Adrenal gland (tissue), 12 donors: ENCODE measurements around the gene CAMSAP1. TPM values are rescaled to one million over a fixed set of nuclear protein-coding genes. Genes with fewer than 3 reads are reported as not detected.

Experiments used
- DNase-seq, 7 donors: peaks; one replicate each; pipeline ENCODE4 v3.0.0-alpha.2; 2019 to 2020
- H3K27ac ChIP-seq, 5 donors: fragments of 200-600 bp; sonication (generic) in 4 of 5; 1 replicate in 3 of 5; 2 replicates in 2 of 5; pipeline versions ENCODE4 v1.5.1 to v1.8.0; 2016 to 2020; ENCODE audit warnings: mild to moderate bottlenecking in 1 of 5
- H3K27me3 ChIP-seq: fragments of 200-600 bp; 2 replicates; pipeline ENCODE4 v1.8.0; 2021
- H3K36me3 ChIP-seq, 2 donors: fragments of 200-600 bp; replicated peaks in 1 of 2; 1 replicate in 1 of 2; 2 replicates in 1 of 2; pipeline versions ENCODE4 v1.5.1 to v1.8.0; 2018 to 2022
- H3K4me1 ChIP-seq, 2 donors: fragments of 200-600 bp; replicated peaks in 1 of 2; 1 replicate in 1 of 2; 2 replicates in 1 of 2; pipeline versions ENCODE4 v1.5.1 to v1.8.0; 2018 to 2021
- H3K4me3 ChIP-seq, 4 donors: fragments of 200-600 bp; sonication (generic) in 3 of 4; one replicate each; pipeline ENCODE4 v1.5.1; 2016 to 2018
- H3K9me3 ChIP-seq, 3 donors: fragments of 200-600 bp; sonication (generic) in 1 of 3; replicated peaks in 1 of 3; 1 replicate in 2 of 3; 2 replicates in 1 of 3; pipeline versions ENCODE4 v1.5.1 to v1.8.0; 2016 to 2021
- POLR2A ChIP-seq, 2 donors: fragments of 450-650 bp; IDR thresholded peaks; one replicate each; pipeline ENCODE4 v1.6.1; 2017; ENCODE audit warnings: antibody characterized with exemption in 2 of 2, mild to moderate bottlenecking in 2 of 2, moderate library complexity in 1 of 2
- WGBS, 4 donors: extraction: QIAGEN DNeasy Blood & Tissue Kit in 2 of 4; methylation state at CpG; one replicate each; pipeline versions ENCODE4 v1.1.5 to v1.1.7; 2013 to 2017; 5-methylcytosine and 5-hydroxymethylcytosine counted together
- intact Hi-C, 2 donors: fragments of 100-400 bp; cut with DNase I; formaldehyde crosslinking; loops; one replicate each; pipeline versions ENCODE4 v1.14.1 to v1.15.0; 2022 to 2023
- polyA plus RNA-seq, 3 donors: library from polyadenylated mRNA; stranded (reverse); fragments of 200-250 nt in 2 of 3; fragments of 350-450 nt in 1 of 3; fragmentation: Illumina TruSeq in 1 of 3; extraction: RNeasy Lipid Tissue Mini Kit (QIAGEN cat#74804) in 1 of 3; gene quantifications; one replicate each; pipeline ENCODE4 v1.2.3, GENCODE V29; 2013 to 2014
- total RNA-seq, 9 donors: library from RNA; depleted of rRNA in 4 of 9; stranded (reverse); fragments of >200 nt in 4 of 9; fragments of 120-200 nt in 1 of 9; fragmentation: NEBNext Ultra II Directional in 1 of 9; extraction: Animal tissue kit (Norgen Biotek cat#: 25700) in 1 of 9; gene quantifications; one replicate each; pipeline versions ENCODE4 v1.1.0 to v1.2.4, GENCODE V29; 2013 to 2023
- TF ChIP-seq, protein P1 (sequence below), 6 experiments: fragments of 450-650 bp in 4 of 6; fragments of 200-600 bp in 2 of 6; sonication (generic) in 1 of 6; IDR thresholded peaks; 1 replicate in 5 of 6; 2 replicates in 1 of 6; pipeline versions ENCODE4 v1.5.1 to v1.8.0; 2016 to 2021; ENCODE audit warnings: antibody characterized with exemption in 6 of 6, mild to moderate bottlenecking in 2 of 6, moderate library complexity in 1 of 6
- donor health status: healthy with polysubstance abuse.
- donor health status: Bipolar disorder and iron deficiency.
- donor health status: DM: yes; HTN: yes; CAD: no.
- donor health status: DM: no; HTN: no; CAD: no.
- donor health status: DM: no; HTN: no; CAD: no.
- donor health status: DM: yes; HTN: yes; CAD: no.

Gene CAMSAP1
- total and polyA plus RNA-seq, 12 donors = 4.6 to 108 (median 27.0) TPM

DNA sequence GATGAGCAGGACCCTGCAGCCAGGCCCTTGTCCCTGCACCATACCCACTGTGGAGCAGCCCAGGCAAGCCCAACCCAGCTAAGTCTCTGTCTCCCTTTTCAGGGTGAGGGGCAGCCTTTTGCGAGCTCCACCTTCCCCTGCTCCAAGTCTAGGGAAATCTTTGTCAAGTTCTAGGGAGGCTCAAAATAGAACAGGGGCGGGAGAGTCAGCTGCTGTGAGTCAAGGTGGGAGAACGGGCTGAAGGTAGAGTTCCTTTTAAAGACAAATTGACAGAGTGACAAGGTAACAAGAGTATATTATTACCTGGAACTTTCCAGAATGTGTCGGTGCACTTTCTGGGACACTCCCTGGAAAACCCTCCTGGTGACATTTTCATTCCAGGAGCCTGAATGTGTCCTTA is 140.6 kb downstream of the CAMSAP1 start:
- Histone ChIP-seq H3K27ac (no peak overlapping the region), H3K4me1 (no peaks in the 10 kb centered on the region), H3K4me3 (no peak overlapping the region), H3K9me3 (no peaks in the 10 kb centered on the region), H3K36me3 (no peaks in the 10 kb centered on the region), H3K27me3 (no peaks in the 10 kb centered on the region)
- DNase-seq = no peak
- intact Hi-C loops = no loop called here
- WGBS, 4 donors = 88 to 97% (median 92%) methylated on average over 4 of the region's 4 CpGs
- TF ChIP-seq, protein P1, sequence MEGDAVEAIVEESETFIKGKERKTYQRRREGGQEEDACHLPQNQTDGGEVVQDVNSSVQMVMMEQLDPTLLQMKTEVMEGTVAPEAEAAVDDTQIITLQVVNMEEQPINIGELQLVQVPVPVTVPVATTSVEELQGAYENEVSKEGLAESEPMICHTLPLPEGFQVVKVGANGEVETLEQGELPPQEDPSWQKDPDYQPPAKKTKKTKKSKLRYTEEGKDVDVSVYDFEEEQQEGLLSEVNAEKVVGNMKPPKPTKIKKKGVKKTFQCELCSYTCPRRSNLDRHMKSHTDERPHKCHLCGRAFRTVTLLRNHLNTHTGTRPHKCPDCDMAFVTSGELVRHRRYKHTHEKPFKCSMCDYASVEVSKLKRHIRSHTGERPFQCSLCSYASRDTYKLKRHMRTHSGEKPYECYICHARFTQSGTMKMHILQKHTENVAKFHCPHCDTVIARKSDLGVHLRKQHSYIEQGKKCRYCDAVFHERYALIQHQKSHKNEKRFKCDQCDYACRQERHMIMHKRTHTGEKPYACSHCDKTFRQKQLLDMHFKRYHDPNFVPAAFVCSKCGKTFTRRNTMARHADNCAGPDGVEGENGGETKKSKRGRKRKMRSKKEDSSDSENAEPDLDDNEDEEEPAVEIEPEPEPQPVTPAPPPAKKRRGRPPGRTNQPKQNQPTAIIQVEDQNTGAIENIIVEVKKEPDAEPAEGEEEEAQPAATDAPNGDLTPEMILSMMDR (IDR thresholded peaks at IDR 0.05) = no peak
- TF ChIP-seq POLR2A (IDR thresholded peaks at IDR 0.05) = no peak

DNA sequence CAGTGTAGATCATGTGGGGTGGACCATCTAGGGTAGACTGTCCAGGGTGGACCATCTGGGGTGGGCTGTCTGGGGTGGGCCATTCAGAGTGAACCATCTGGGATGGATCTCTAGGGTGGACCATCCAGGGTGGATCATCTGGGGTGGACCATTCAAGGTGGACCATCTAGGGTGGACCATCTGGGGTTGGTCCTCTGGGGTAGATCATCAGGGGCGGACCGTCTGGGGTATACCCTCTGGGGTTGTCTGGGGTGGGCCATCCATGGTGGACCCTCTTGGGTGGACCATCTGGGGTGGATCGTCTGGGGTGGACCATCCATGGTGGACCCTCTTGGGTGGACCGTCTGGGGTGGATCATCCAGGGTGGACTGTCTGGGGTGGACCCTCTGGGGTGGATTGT is 141.1 kb downstream of the CAMSAP1 start:
- TF ChIP-seq, protein P1 (IDR thresholded peaks at IDR 0.05) = no peak
- TF ChIP-seq POLR2A (IDR thresholded peaks at IDR 0.05) = no peak
- intact Hi-C loops = no loop called here
- H3K27ac ChIP-seq = no peak overlapping the region
- no peaks in the 10 kb centered on the region for H3K36me3 ChIP-seq
- 81 to 98% (median 95%) methylated on average over 3 to 4 of the region's 4 CpGs for WGBS, 4 donors
- H3K9me3 ChIP-seq = no peaks in the 10 kb centered on the region
- DNase-seq = no peak
- H3K4me1 ChIP-seq = no peaks in the 10 kb centered on the region
- H3K27me3 ChIP-seq = no peaks in the 10 kb centered on the region
- H3K4me3 ChIP-seq = no peak overlapping the region

DNA sequence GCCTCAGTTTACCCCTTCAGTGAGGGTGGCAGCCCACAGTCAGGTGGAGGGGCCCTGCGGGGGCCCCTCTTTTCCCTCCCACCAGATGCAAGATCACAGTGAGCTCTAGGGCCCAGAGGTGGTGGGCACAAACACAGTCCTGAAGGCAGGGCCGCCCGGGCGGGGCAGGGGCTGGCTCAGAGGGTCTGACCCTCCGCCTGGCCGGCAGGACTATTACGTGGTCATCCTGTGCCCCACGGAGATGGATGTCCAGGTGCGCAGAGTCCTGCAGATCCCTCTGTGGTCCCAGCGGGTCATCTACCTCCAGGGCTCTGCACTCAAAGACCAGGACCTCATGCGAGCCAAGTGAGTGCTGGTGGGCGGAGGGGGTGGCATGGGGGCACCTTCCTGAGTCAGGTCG is 141.9 kb downstream of the CAMSAP1 start:
- intact Hi-C loops = no loop called here
- no peaks in the 10 kb centered on the region for H3K4me1 ChIP-seq
- H3K4me3 ChIP-seq = no peak overlapping the region
- no peak for DNase-seq
- H3K9me3 ChIP-seq = no peaks in the 10 kb centered on the region
- no peak overlapping the region for H3K27ac ChIP-seq
- H3K36me3 ChIP-seq = no peaks in the 10 kb centered on the region
- no peaks in the 10 kb centered on the region for H3K27me3 ChIP-seq
- 89 to 100% (median 95%) methylated on average over 6 to 13 of the region's 13 CpGs for WGBS, 4 donors
- no peak for TF ChIP-seq POLR2A (IDR thresholded peaks at IDR 0.05)
- TF ChIP-seq, protein P1 (IDR thresholded peaks at IDR 0.05) = no peak

DNA sequence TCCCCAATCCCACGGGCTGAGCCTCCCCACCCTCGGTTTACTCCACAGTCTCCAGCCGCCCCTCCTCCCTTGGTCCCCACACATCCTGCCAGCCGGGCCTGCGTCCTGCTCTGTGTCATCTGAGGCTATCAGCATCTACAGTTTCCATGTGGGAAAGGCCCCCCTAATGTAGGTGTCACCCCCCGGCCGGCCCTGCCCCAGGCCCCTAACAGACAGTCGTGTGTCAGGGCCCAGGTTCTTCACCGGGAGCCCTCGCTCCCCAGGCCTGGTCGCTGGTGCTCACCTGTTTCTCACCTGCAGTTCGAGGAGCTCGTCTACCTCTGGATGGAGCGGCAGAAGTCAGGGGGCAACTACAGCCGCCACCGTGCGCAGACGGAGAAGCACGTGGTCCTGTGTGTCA is 142.6 kb downstream of the CAMSAP1 start:
- H3K4me3 ChIP-seq = no peak overlapping the region
- no peak overlapping the region for H3K27ac ChIP-seq
- WGBS, 4 donors = 85 to 91% (median 88%) methylated on average over 17 to 19 of the region's 19 CpGs
- no peaks in the 10 kb centered on the region for H3K9me3 ChIP-seq
- no peaks in the 10 kb centered on the region for H3K27me3 ChIP-seq
- H3K4me1 ChIP-seq = no peaks in the 10 kb centered on the region
- H3K36me3 ChIP-seq = no peaks in the 10 kb centered on the region
- no peak for DNase-seq
- no peak for TF ChIP-seq POLR2A (IDR thresholded peaks at IDR 0.05)
- TF ChIP-seq, protein P1 (IDR thresholded peaks at IDR 0.05) = no peak
- intact Hi-C loops = no loop called here
